Measurements from ENCODE around the gene NEBL. TPM values are rescaled to one million over a fixed set of nuclear protein-coding genes. Genes with fewer than 3 reads are reported as not detected.

The NEBL gene
- total and polyA plus RNA-seq, 2 donors from 2014 or later, result 13.8 to 21.2 TPM

GRCh38 chr10:20745556-20746375 is 151.3 kb downstream of the NEBL start:
- Histone ChIP-seq H3K4me3 (ENCODE audit: low read length in 3 of 3) (no peak overlapping the region), H3K27ac (ENCODE audit: low read depth in 2 of 2, low read length in 2 of 2) (no peak overlapping the region), H3K9me3 (ENCODE audit: control insufficient read depth in 2 of 3, insufficient read depth in 1 of 3, low read length in 3 of 3) (peaks cover 0 to 11% (median 0%) of the 10 kb centered on the region in 3 donors), H3K9ac (ENCODE audit: low read length in 3 of 3) (no peak overlapping the region), H3K4me1 (ENCODE audit: control insufficient read depth in 2 of 3, insufficient read depth in 2 of 3, low read depth in 1 of 3, low read length in 3 of 3) (no peaks in the 10 kb centered on the region), H3K36me3 (ENCODE audit: control insufficient read depth in 2 of 3, insufficient read depth in 3 of 3, low read length in 3 of 3) (no peaks in the 10 kb centered on the region), H3K27me3 (ENCODE audit: control insufficient read depth, insufficient read depth, low read length) (no peaks in the 10 kb centered on the region)
- DNase-seq (peak in 2 of 5 donors; percentile 7 to 50), FAIRE-seq (no peak)
- intact Hi-C loops (cut with DNase I), result no loop called here
- no peak for TF ChIP-seq CTCF (IDR thresholded peaks at IDR 0.05; ENCODE audit: borderline replicate concordance, extremely low read depth, insufficient read depth)

- intact Hi-C loops (cut with DNase I), result no loop called here
- Histone ChIP-seq H3K4me3 (ENCODE audit: low read length in 3 of 3) (no peak overlapping the region), H3K4me1 (ENCODE audit: control insufficient read depth in 2 of 3, insufficient read depth in 2 of 3, low read depth in 1 of 3, low read length in 3 of 3) (no peaks in the 10 kb centered on the region), H3K9me3 (ENCODE audit: control insufficient read depth in 2 of 3, insufficient read depth in 1 of 3, low read length in 3 of 3) (peaks cover 0 to 5% (median 0%) of the 10 kb centered on the region in 3 donors), H3K36me3 (ENCODE audit: control insufficient read depth in 2 of 3, insufficient read depth in 3 of 3, low read length in 3 of 3) (no peaks in the 10 kb centered on the region), H3K27me3 (ENCODE audit: control insufficient read depth, insufficient read depth, low read length) (no peaks in the 10 kb centered on the region), H3K9ac (ENCODE audit: low read length in 3 of 3) (no peak overlapping the region), H3K27ac (ENCODE audit: low read depth in 2 of 2, low read length in 2 of 2) (no peak overlapping the region)
- FAIRE-seq, result no peak
- TF ChIP-seq CTCF (IDR thresholded peaks at IDR 0.05; ENCODE audit: borderline replicate concordance, extremely low read depth, insufficient read depth), result no peak
- DNase-seq, result no peak
Measured at GRCh38 chr10:20744821-20745220, 152.3 kb downstream of the NEBL start.

GRCh38 chr10:20743942-20744341 is 153.2 kb downstream of the NEBL start:
- Histone ChIP-seq H3K27me3 (ENCODE audit: control insufficient read depth, insufficient read depth, low read length) (no peaks in the 10 kb centered on the region), H3K9me3 (ENCODE audit: control insufficient read depth in 2 of 3, insufficient read depth in 1 of 3, low read length in 3 of 3) (peaks cover 0 to 2% (median 0%) of the 10 kb centered on the region in 3 donors), H3K4me3 (ENCODE audit: low read length in 3 of 3) (no peak overlapping the region), H3K36me3 (ENCODE audit: control insufficient read depth in 2 of 3, insufficient read depth in 3 of 3, low read length in 3 of 3) (no peaks in the 10 kb centered on the region), H3K4me1 (ENCODE audit: control insufficient read depth in 2 of 3, insufficient read depth in 2 of 3, low read depth in 1 of 3, low read length in 3 of 3) (no peaks in the 10 kb centered on the region), H3K9ac (ENCODE audit: low read length in 3 of 3) (no peak overlapping the region), H3K27ac (ENCODE audit: low read depth in 2 of 2, low read length in 2 of 2) (no peak overlapping the region)
- intact Hi-C loops (cut with DNase I), result no loop called here
- FAIRE-seq, result no peak
- DNase-seq, result no peak
- TF ChIP-seq CTCF (IDR thresholded peaks at IDR 0.05; ENCODE audit: borderline replicate concordance, extremely low read depth, insufficient read depth), result no peak
